Endothelial cell of umbilical vein (primary cell): ENCODE measurements around the gene PIBF1.

Source experiments
- CTCF ChIP-seq, 2 donors: IDR thresholded peaks; 1 replicate in 1 of 2; 2 replicates in 1 of 2; pipeline ENCODE4 v1.5.1; 2011; ENCODE audit warnings: low read length in 2 of 2, mild to moderate bottlenecking in 2 of 2, moderate library complexity in 2 of 2, control low read depth in 1 of 2, inconsistent platforms in 1 of 2, low read depth in 1 of 2; ENCODE audit not compliant: insufficient read depth in 1 of 2; ENCODE audit errors: extremely low read depth in 1 of 2
- EZH2 ChIP-seq: IDR thresholded peaks from 2 replicates; pipeline ENCODE4 v1.6.1; 2012; ENCODE audit warnings: borderline replicate concordance, low read depth, mild to moderate bottlenecking, moderate library complexity, low read length, inconsistent platforms; ENCODE audit not compliant: severe bottlenecking
- GATA2 ChIP-seq: IDR thresholded peaks from 2 replicates; pipeline ENCODE4 v1.7.0; 2011; ENCODE audit warnings: low read depth, mild to moderate bottlenecking, moderate library complexity, mixed read lengths, low read length; ENCODE audit not compliant: insufficient read length, insufficient read depth
- JUN ChIP-seq: IDR thresholded peaks from 2 replicates; pipeline ENCODE4 v1.6.1; 2011; ENCODE audit warnings: borderline replicate concordance, low read depth; ENCODE audit not compliant: insufficient read length, insufficient read depth
- MAX ChIP-seq: IDR thresholded peaks from 2 replicates; pipeline ENCODE4 v1.6.1; 2011; ENCODE audit not compliant: insufficient read depth, insufficient read length
- POLR2A ChIP-seq: IDR thresholded peaks from 2 replicates; pipeline ENCODE4 v1.6.1; 2012; ENCODE audit warnings: low read depth, mild to moderate bottlenecking, control low read depth, low read length
- POLR2AphosphoS5 ChIP-seq: IDR thresholded peaks from 2 replicates; pipeline ENCODE4 v1.6.1; 2012; ENCODE audit warnings: low read depth, mild to moderate bottlenecking, control low read depth, low read length, moderate library complexity; ENCODE audit not compliant: insufficient read depth

- TF ChIP-seq CTCF (IDR thresholded peaks at IDR 0.05; ENCODE audit: extremely low read depth in 1 of 2, insufficient read depth in 1 of 2, low read depth in 1 of 2, low read length in 2 of 2) (no peak), POLR2A (no peak), EZH2 (no peak), JUN (no peak), MAX (no peak), POLR2AphosphoS5 (no peak), GATA2 (no peak)
Measured at GRCh38 chr13:72757792-72758535, 24.0 kb upstream of the PIBF1 start.
